Measurements from ENCODE around the gene SHB.

GRCh38 chr9:37997636-37998374, 71.2 kb downstream of the SHB start:
- TF ChIP-seq ZNF274 (IDR thresholded peaks at IDR 0.05; ENCODE audit: low read length) (no peak), ZNF274 (tag by site-specific recombination; IDR thresholded peaks at IDR 0.05; ENCODE audit: borderline replicate concordance) (no peak), PBX3 (CRISPR knock-in tag; IDR thresholded peaks at IDR 0.05) (no peak), TRIM28 (IDR thresholded peaks at IDR 0.05; ENCODE audit: borderline replicate concordance, low read length) (no peak), YY2 (tag by site-specific recombination; IDR thresholded peaks at IDR 0.05) (no peak), ZNF23 (tag by site-specific recombination; IDR thresholded peaks at IDR 0.05; ENCODE audit: borderline replicate concordance) (no peak), PRDM2 (tag by site-specific recombination; IDR thresholded peaks at IDR 0.05; ENCODE audit: borderline replicate concordance) (no peak), ZNF791 (tag by site-specific recombination; IDR thresholded peaks at IDR 0.05) (no peak)
- TF ChIP-seq, protein P1, sequence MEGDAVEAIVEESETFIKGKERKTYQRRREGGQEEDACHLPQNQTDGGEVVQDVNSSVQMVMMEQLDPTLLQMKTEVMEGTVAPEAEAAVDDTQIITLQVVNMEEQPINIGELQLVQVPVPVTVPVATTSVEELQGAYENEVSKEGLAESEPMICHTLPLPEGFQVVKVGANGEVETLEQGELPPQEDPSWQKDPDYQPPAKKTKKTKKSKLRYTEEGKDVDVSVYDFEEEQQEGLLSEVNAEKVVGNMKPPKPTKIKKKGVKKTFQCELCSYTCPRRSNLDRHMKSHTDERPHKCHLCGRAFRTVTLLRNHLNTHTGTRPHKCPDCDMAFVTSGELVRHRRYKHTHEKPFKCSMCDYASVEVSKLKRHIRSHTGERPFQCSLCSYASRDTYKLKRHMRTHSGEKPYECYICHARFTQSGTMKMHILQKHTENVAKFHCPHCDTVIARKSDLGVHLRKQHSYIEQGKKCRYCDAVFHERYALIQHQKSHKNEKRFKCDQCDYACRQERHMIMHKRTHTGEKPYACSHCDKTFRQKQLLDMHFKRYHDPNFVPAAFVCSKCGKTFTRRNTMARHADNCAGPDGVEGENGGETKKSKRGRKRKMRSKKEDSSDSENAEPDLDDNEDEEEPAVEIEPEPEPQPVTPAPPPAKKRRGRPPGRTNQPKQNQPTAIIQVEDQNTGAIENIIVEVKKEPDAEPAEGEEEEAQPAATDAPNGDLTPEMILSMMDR (tag by site-specific recombination; IDR thresholded peaks at IDR 0.05): no peak
